H1 (cell line): ENCODE data around the gene ZNF451. TPM values are rescaled to one million over a fixed set of nuclear protein-coding genes. Genes with fewer than 3 reads are reported as not detected.

Experiments used
- ATF3 ChIP-seq: IDR thresholded peaks from 2 replicates; pipeline ENCODE4 v1.6.1; 2011; ENCODE audit warnings: low read depth, mild to moderate bottlenecking, low read length; ENCODE audit not compliant: insufficient read depth
- CHD7 ChIP-seq: fragments of 300-600 bp; sonication (generic); IDR thresholded peaks from 2 replicates; pipeline ENCODE4 v1.7.1; 2012; ENCODE audit warnings: low read length, moderate library complexity, mild to moderate bottlenecking, inconsistent platforms; ENCODE audit not compliant: insufficient replicate concordance
- EP300 ChIP-seq, 2 experiments: IDR thresholded peaks; 1 replicate in 1 of 2; 2 replicates in 1 of 2; pipeline ENCODE4 v1.6.1; 2011 to 2012; ENCODE audit warnings: low read depth in 2 of 2, low read length in 2 of 2, mild to moderate bottlenecking in 2 of 2, borderline replicate concordance in 1 of 2, inconsistent platforms in 1 of 2, moderate library complexity in 1 of 2
- RXRA ChIP-seq: IDR thresholded peaks from 2 replicates; pipeline ENCODE4 v1.6.1; 2011; ENCODE audit warnings: low read depth, mild to moderate bottlenecking, low read length, moderate library complexity; ENCODE audit not compliant: insufficient read depth
- SIN3A ChIP-seq, 2 experiments: IDR thresholded peaks in 1 of 2; conservative IDR thresholded peaks in 1 of 2; 2 replicates each; pipeline ENCODE4 v1.6.1; 2011 to 2012; ENCODE audit warnings: low read length in 2 of 2, improper control_type of control experiment in 1 of 2, low read depth in 1 of 2, mild to moderate bottlenecking in 1 of 2
- TCF12 ChIP-seq: IDR thresholded peaks from 2 replicates; pipeline ENCODE4 v1.6.1; 2011; ENCODE audit warnings: low read depth, mild to moderate bottlenecking, low read length
- TEAD4 ChIP-seq: IDR thresholded peaks from 2 replicates; pipeline ENCODE4 v1.6.1; 2012; ENCODE audit warnings: low read depth, low read length, inconsistent platforms, mixed read lengths
- polyA plus RNA-seq, 7 experiments: library from polyadenylated mRNA; depleted of rRNA in 3 of 7; stranded (reverse) in 5 of 7; unstranded in 2 of 7; fragments of >200 nt in 5 of 7; fragments of 200-250 nt in 2 of 7; gene quantifications; 1 replicate in 5 of 7; 2 replicates in 1 of 7; 4 replicates in 1 of 7; pipeline versions ENCODE4 v1.2.1 to v1.2.3, GENCODE V29; 2011 to 2013; ENCODE audit warnings: missing spikeins in 2 of 7, mixed read lengths in 2 of 7
- total RNA-seq: library from RNA; stranded (reverse); fragmentation: NEBNext Ultra II Directional; extraction: Animal tissue kit (Norgen Biotek cat#: 25700); gene quantifications from 2 replicates; pipeline ENCODE4 v1.2.1, GENCODE V29; 2021

Gene ZNF451
- total and polyA plus RNA-seq, 2 of the 8 experiments (the other 6 are each of a cell fraction or from before 2014, with no cell fraction given) = 10.7 to 56.8 TPM

GRCh38 chr6:57172136-57173055 lies 82.4 kb downstream of the ZNF451 start, which contains the start of gene BAG2 (continued):
- TF ChIP-seq CHD7 = peak; percentile 19
- TF ChIP-seq TCF12 = no peak
- no peak for TF ChIP-seq RXRA
- TF ChIP-seq SIN3A (conservative IDR thresholded peaks at IDR 0.05 in 1 of 2, IDR thresholded peaks at IDR 0.05 in 1 of 2; ENCODE audit: low read depth in 1 of 2, low read length in 2 of 2) = peak; percentile 20 to 69; a peak in 3 of 4 replicates
- TF ChIP-seq ATF3 = no peak
- TF ChIP-seq TEAD4 = no peak
- TF ChIP-seq EP300 (IDR thresholded peaks at IDR 0.05; ENCODE audit: borderline replicate concordance in 1 of 2, low read depth in 2 of 2, low read length in 2 of 2) = peak in 1 of 2 experiments; percentile 97; a peak in 2 of 3 replicates
